8988T (cell line): ENCODE results near the gene PDSS1.
"Not testable (repeated sequence)": the region's sequence is repeated elsewhere in the genome, so short reads cannot be mapped to it uniquely, and the experiment has no call there.

Source experiments
- DNase-seq: peaks from one replicate; pipeline ENCODE4 v3.0.0; 2011

PDSS1 gene, protein sequence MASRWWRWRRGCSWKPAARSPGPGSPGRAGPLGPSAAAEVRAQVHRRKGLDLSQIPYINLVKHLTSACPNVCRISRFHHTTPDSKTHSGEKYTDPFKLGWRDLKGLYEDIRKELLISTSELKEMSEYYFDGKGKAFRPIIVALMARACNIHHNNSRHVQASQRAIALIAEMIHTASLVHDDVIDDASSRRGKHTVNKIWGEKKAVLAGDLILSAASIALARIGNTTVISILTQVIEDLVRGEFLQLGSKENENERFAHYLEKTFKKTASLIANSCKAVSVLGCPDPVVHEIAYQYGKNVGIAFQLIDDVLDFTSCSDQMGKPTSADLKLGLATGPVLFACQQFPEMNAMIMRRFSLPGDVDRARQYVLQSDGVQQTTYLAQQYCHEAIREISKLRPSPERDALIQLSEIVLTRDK

DNA sequence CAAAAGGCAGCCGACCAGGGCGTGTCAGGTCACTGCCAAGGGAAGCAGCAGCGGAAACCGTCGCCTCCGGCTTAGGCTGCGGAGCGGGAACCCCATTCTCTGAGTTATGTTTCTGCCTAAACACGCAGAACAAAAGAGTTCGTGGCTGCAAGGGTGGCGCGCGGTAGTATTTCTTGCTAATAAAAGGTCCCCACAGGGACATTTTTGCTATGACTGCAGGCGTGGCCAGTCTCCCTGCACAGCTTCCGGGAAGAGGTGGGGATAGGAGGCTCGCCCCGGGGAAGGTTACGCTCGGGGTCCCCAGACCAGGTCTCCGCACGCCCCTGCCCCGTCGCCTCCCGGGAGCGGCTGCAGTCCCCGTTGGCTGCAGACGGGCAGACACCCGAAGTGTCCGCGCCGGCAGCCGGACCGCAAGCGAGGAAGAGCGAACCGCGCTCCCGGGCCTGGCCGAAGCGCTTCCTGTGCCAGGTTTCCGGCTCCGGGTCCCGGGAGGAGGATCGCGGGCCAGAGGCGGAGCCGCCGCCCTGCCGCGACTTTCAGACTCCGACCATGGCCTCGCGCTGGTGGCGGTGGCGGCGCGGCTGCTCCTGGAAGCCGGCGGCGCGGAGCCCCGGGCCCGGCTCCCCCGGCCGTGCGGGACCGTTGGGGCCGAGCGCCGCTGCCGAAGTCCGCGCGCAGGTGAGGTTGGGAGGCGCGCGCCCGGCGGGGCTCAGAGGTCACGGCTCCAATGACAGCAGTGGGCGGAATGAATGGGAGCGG, at the start of gene PDSS1:
Gene PDSS1 (plus strand): TSS at position 539 of the 759 bp plus-strand sequence. CDS start 11 bp downstream, at position 550.
- DNase-seq = peak; percentile 85

- not testable (repeated sequence) for DNase-seq
Measured at GRCh38 chr10:26648245-26648636, 49.3 kb upstream of the PDSS1 start.

GRCh38 chr10:26650406-26650805, 47.1 kb upstream of the PDSS1 start:
- no peak for DNase-seq

DNA sequence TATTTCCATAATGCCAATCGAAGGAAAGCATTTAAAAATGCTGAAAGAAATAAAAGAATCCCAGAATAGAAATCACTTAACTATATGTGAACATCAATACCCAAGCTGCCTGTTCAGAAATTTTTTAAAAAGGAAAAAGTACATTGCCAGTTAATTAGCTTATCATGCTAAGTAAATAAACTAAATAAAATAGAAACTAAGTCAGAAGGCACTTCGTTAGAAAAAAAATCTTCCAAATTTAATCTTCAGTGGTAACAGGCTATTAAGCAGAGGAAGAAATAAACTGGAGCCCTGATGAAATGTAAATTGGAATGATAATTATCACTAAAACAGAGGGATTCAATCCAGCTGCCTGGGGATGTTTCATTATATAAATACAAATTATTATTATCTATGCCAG, 46.0 kb upstream of the PDSS1 start:
- not testable (repeated sequence) for DNase-seq

GRCh38 chr10:26653004-26653403, 44.5 kb upstream of the PDSS1 start:
- DNase-seq = no peak

- no peak for DNase-seq
Measured at GRCh38 chr10:26655746-26656145, 41.8 kb upstream of the PDSS1 start.

DNA sequence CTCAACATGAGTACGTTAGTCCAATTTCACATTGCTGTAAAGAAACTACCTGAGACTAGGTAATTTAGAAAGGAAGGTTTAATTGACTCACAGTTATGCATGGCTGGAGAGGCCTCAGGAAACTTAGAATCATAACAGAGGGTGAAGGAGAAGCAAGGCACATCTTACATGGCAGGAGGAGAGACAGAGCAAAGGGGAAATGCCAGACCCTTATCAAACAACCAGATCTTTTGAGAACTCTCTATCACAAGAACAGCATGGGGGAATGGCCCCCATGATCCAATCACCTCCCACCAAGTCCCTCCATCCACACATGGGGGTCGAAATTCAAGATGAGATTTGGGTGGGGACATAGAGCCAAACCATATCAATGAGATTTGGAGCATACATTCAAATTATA, 34.6 kb upstream of the PDSS1 start:
- DNase-seq = no peak

- no peak for DNase-seq
Measured at GRCh38 chr10:26665080-26666048, 32.1 kb upstream of the PDSS1 start.

- no peak for DNase-seq
Measured at GRCh38 chr10:26675873-26676257, 21.6 kb upstream of the PDSS1 start.

DNA sequence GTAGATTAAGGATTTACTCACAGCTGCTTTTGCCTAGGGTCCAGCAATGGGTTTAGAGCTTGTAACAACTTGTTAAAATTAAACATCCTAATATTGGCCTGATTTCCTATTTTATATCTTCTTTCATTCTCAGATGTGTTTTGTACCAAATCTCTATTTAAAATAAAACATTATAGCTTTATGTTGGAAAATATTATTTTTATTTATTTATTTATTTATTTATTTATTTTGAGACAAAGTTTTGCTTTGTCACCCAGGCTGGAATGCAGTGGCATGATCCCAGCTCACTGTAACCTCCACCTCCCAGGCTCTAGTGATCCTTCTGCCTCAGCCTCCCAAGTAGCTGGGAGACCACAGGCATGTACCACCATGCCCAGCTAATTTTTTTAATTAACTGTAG, 17.9 kb upstream of the PDSS1 start:
- no peak for DNase-seq

GRCh38 chr10:26681076-26681475, 16.4 kb upstream of the PDSS1 start:
- no peak for DNase-seq

DNA sequence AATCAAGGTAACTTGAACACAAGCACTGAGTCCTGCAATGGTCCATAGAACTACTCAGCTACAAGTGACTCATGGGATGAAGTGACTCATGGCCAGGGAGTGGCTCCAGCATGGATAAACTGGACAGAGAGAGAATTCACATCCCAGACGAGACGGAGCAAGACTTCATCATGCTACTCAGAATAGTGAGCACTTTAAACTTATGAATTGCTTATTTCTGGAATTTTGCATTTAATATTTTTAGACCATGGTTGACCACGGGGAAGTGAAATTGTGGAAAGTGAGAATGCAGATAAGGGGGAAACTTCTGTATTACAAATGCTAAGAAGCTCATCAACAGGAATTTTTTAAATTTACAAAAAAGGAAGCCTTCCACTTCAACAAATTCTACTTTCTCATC, 15.5 kb upstream of the PDSS1 start:
- not testable (repeated sequence) for DNase-seq

- no peak for DNase-seq
Measured at GRCh38 chr10:26682931-26683330, 14.6 kb upstream of the PDSS1 start.

GRCh38 chr10:26684667-26685264, 12.7 kb upstream of the PDSS1 start:
- DNase-seq = not testable (repeated sequence)

DNA sequence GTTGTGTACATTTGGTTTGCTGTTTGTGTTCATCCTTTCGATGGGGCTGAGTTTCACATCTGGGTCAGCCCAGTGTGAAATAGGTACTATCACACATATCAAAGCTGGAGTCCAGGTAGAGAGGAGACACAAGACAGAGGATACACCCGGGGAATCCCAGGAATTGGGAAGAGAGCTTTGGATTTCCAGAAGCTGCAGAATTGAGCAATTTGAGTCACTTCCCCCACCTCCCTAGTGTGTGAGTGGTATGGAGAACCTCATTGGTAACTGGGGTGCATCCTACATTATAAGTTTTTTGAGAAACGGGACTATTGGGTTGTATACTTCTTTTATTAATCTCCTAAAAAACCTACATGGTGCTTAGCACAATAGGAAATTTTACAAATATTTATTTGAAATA, 12.1 kb upstream of the PDSS1 start:
- DNase-seq = no peak

DNA sequence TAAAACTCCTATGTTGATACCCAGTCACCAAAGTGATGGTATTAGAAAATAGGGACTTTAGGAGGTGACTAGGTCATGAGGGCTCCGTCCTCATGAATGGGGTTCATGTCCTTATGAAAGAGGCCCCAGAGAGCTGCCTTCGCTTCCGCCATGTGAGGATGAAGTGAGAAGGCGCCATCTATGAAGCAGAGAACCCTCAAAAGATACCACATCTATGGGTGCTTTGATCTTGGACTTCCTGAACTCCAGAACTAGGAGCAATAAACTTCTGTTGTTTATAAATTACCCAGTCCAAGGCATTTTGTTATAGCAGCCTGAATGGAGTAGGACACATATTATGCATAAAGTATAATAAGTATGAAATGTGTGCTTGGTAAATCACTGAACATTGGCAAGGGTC, 8.1 kb upstream of the PDSS1 start:
- DNase-seq = no peak

GRCh38 chr10:26690731-26691475, 6.6 kb upstream of the PDSS1 start:
- no peak for DNase-seq

- not testable (repeated sequence) for DNase-seq
Measured at GRCh38 chr10:26694536-26694935, 3.0 kb upstream of the PDSS1 start.

DNA sequence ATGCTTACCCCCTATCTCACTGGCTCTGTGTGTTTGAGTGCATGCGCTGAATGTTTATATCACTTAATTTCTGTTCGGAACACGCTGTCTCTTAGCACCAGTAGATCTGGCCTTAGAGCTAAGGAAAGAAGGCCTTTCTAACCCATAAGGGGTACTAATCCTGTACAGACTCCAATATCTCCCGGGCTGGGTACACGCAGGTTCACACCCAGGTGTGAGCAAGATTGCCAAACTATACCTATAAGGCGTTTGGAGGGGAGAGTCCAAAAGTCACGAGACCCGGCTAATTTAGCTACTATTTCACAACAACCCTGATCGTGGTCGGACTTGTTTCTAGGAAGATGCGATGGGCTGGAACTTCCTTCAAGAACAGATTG, 727 bp upstream of the PDSS1 start:
- no peak for DNase-seq

DNA sequence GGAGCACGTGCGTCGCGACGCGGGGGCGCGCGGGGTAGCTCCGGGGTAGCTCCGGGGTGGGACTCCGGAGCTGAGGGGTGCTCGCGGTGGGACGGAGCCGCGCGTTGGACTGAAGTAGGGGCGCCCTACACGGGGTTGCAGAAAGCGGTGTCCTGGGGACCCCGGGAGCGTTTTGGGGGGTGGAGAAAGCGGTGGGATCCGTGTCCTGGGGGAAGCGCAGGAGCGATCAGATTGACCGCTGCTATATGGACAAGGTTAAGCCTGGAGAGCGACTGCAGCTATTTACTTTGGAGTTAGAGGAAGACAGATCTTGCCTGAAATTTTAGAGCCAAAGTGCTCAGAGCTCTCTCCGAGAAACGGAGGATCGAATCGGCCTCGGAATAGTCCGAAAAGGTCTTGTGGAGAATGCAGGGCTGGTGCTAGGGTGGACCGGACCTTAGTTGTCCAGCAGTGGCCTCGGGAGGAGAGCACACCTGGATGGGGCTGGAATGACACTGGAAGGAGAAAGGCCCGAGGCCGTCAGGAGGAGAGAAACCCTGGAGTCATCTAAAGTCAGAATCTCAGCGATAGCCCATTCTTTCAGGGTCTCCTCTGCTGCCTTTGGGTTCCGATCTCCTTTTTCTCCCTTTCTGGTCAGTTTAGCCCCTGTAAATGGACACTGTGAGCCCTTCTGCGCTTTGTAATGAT, 564 bp downstream of the PDSS1 start:
- peak; percentile 51 for DNase-seq

DNA sequence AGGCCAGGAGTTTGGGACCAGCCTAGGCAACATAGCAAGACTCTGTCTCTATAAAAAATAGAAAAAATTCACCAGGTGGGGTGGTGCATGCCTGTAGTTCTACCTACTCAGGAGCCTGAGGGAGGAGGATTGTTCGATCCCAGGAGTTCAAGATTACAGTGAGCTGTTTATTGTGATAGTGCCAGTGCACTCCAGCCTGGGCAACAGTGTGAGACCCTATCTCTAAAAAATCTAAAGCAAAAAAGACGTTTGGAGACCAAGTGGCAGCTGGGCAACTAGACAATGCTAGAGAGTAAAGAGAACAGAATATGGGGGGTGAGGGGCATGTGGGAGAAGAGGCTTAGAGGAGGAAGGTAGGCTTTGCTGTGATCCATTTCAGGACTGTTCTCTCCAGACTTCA, 1.4 kb downstream of the PDSS1 start:
- DNase-seq = no peak
